IMR-90 (cell line): ENCODE measurements around the gene WFDC12. TPM values are rescaled to one million over a fixed set of nuclear protein-coding genes. Genes with fewer than 3 reads are reported as not detected.

Experiments used
- ATAC-seq: fragments of 200-7000 bp; cut with Tn5 transposase; 2 replicates; pipeline ENCODE4 v1.9.1; 2020; ENCODE audit warnings: low read depth, mild to moderate bottlenecking, moderate library complexity
- BruUV-seq: library from RNA; stranded (reverse); fragments of 400-500 nt; replicated peaks from 2 replicates; lab custom pipeline; 2021; lab: Mats Ljungman, UMichigan
- CTCF ChIA-PET: fragments of 300-600 bp; formaldehyde crosslinking; extraction: SDS; loops from one replicate; lab custom pipeline; 2021; ENCODE audit warnings: antibody characterized with exemption; lab: Yijun Ruan, JAX
- POLR2A ChIA-PET: fragments of 300-600 bp; sonication (Branson Sonifier 250); formaldehyde crosslinking; loops from one replicate; lab custom pipeline; 2022; ENCODE audit warnings: antibody characterized with exemption; ENCODE audit not compliant: unreplicated experiment; lab: Charles Lee
- DNase-seq: peaks from one replicate; pipeline ENCODE4 v3.0.0; 2013
- H2AFZ ChIP-seq: replicated peaks from 2 replicates; pipeline ENCODE3; 2013; ENCODE audit warnings: low read length, mild to moderate bottlenecking; ENCODE audit not compliant: poor library complexity
- H2AK5ac ChIP-seq: 2 replicates; pipeline ENCODE4 v1.6.1; 2013; ENCODE audit warnings: low read depth, low read length, inconsistent platforms
- H2AK9ac ChIP-seq: replicated peaks from 2 replicates; pipeline ENCODE3; 2013; ENCODE audit warnings: mild to moderate bottlenecking, low read depth, low read length, moderate library complexity; ENCODE audit not compliant: poor library complexity
- H2BK120ac ChIP-seq: 2 replicates; pipeline ENCODE4 v1.6.1; 2013; ENCODE audit warnings: low read depth, low read length, inconsistent platforms
- H2BK15ac ChIP-seq: 3 replicates; pipeline ENCODE4 v1.6.1; 2013; ENCODE audit warnings: low read depth, low read length, inconsistent platforms
- H2BK20ac ChIP-seq: 2 replicates; pipeline ENCODE4 v1.6.1; 2013; ENCODE audit warnings: low read depth, mild to moderate bottlenecking, inconsistent platforms, low read length, moderate library complexity
- H2BK5ac ChIP-seq: 2 replicates; pipeline ENCODE4 v1.6.1; 2013; ENCODE audit warnings: mild to moderate bottlenecking, low read depth, low read length, inconsistent platforms; ENCODE audit not compliant: poor library complexity, severe bottlenecking
- H3K14ac ChIP-seq: replicated peaks from 2 replicates; pipeline ENCODE4 v1.6.1; 2013; ENCODE audit warnings: low read depth, low read length, inconsistent platforms
- H3K18ac ChIP-seq: 2 replicates; pipeline ENCODE4 v1.6.1; 2013; ENCODE audit warnings: low read depth, low read length, control low read depth
- H3K23ac ChIP-seq: 2 replicates; pipeline ENCODE4 v1.6.1; 2013; ENCODE audit warnings: low read depth, low read length, inconsistent platforms
- H3K27ac ChIP-seq: 2 replicates; pipeline ENCODE4 v1.5.1; 2013; ENCODE audit warnings: mild to moderate bottlenecking, control low read depth, low read length; ENCODE audit not compliant: insufficient read depth
- H3K27me3 ChIP-seq: 2 replicates; pipeline ENCODE4 v1.6.1; 2013; ENCODE audit warnings: low read length; ENCODE audit not compliant: control insufficient read depth, insufficient read depth
- H3K36me3 ChIP-seq: 2 replicates; pipeline ENCODE4 v1.6.1; 2013; ENCODE audit warnings: low read length, mixed read lengths; ENCODE audit not compliant: control insufficient read depth, insufficient read depth
- H3K4ac ChIP-seq: 2 replicates; pipeline ENCODE4 v1.6.1; 2013; ENCODE audit warnings: low read depth, low read length, inconsistent platforms
- H3K4me1 ChIP-seq: 2 replicates; pipeline ENCODE4 v1.6.1; 2013; ENCODE audit warnings: low read length, mixed read lengths; ENCODE audit not compliant: control insufficient read depth, insufficient read depth
- H3K4me2 ChIP-seq: 2 replicates; pipeline ENCODE4 v1.6.1; 2013; ENCODE audit warnings: low read depth, mild to moderate bottlenecking, control low read depth, low read length, moderate library complexity
- H3K4me3 ChIP-seq: 2 replicates; pipeline ENCODE4 v1.5.1; 2013; ENCODE audit warnings: low read depth, mild to moderate bottlenecking, control low read depth, low read length, moderate library complexity; ENCODE audit not compliant: insufficient read depth
- H3K56ac ChIP-seq: 2 replicates; pipeline ENCODE4 v1.6.1; 2013; ENCODE audit warnings: low read length, inconsistent platforms; ENCODE audit not compliant: insufficient read depth; ENCODE audit errors: extremely low read depth
- H3K79me1 ChIP-seq, 2 experiments: 2 replicates each; pipeline ENCODE4 v1.6.1; 2013; ENCODE audit warnings: low read length in 2 of 2, inconsistent platforms in 1 of 2, low read depth in 1 of 2
- H3K9ac ChIP-seq: 2 replicates; pipeline ENCODE4 v1.6.1; 2013; ENCODE audit warnings: low read depth, low read length, control low read depth
- H3K9me1 ChIP-seq: 2 replicates; pipeline ENCODE4 v1.6.1; 2013; ENCODE audit warnings: low read length, inconsistent platforms; ENCODE audit not compliant: insufficient read depth
- H3K9me3 ChIP-seq: 2 replicates; pipeline ENCODE4 v1.6.1; 2013; ENCODE audit warnings: low read length; ENCODE audit not compliant: control insufficient read depth, insufficient read depth
- H4K20me1 ChIP-seq: 2 replicates; pipeline ENCODE4 v1.6.1; 2013; ENCODE audit warnings: low read length, inconsistent platforms; ENCODE audit not compliant: insufficient read depth
- H4K5ac ChIP-seq: 2 replicates; pipeline ENCODE4 v1.6.1; 2013; ENCODE audit warnings: mild to moderate bottlenecking, low read depth, low read length, control low read depth
- H4K8ac ChIP-seq, 2 experiments: 2 replicates each; pipeline ENCODE4 v1.6.1; 2013; ENCODE audit warnings: low read depth in 2 of 2, low read length in 2 of 2, control low read depth in 1 of 2, inconsistent platforms in 1 of 2
- H4K91ac ChIP-seq: 2 replicates; pipeline ENCODE4 v1.6.1; 2013; ENCODE audit warnings: low read depth, low read length, inconsistent platforms; ENCODE audit not compliant: insufficient read depth
- BHLHE40 ChIP-seq: fragments of 150-350 bp; IDR thresholded peaks from 2 replicates; pipeline ENCODE4 v1.6.1; 2016; ENCODE audit warnings: mild to moderate bottlenecking, low read depth, low read length
- CEBPB ChIP-seq: IDR thresholded peaks from 2 replicates; pipeline ENCODE4 v1.6.1; 2012; ENCODE audit warnings: low read depth, low read length, improper control_type of control experiment
- CHD1 ChIP-seq: IDR thresholded peaks from 2 replicates; pipeline ENCODE4 v1.6.1; 2012; ENCODE audit warnings: low read depth, low read length, improper control_type of control experiment
- CTCF ChIP-seq: conservative IDR thresholded peaks from 2 replicates; pipeline ENCODE4 v1.5.1; 2012; ENCODE audit warnings: mild to moderate bottlenecking, low read depth, low read length, improper control_type of control experiment
- ELK1 ChIP-seq: fragments of 150-350 bp; IDR thresholded peaks from 2 replicates; pipeline ENCODE4 v1.6.1; 2016; ENCODE audit warnings: low read depth, mild to moderate bottlenecking, low read length, moderate library complexity, borderline replicate concordance
- FOS ChIP-seq: fragments of 150-350 bp; IDR thresholded peaks from 2 replicates; pipeline ENCODE4 v1.6.1; 2016; ENCODE audit warnings: low read depth, low read length
- MAFK ChIP-seq: IDR thresholded peaks from 2 replicates; pipeline ENCODE4 v1.6.1; 2012; ENCODE audit warnings: low read depth, low read length, improper control_type of control experiment
- MAZ ChIP-seq: IDR thresholded peaks from 2 replicates; pipeline ENCODE4 v1.6.1; 2012; ENCODE audit warnings: low read depth, mild to moderate bottlenecking, low read length, improper control_type of control experiment, moderate library complexity, borderline replicate concordance
- MXI1 ChIP-seq: IDR thresholded peaks from 2 replicates; pipeline ENCODE4 v1.6.1; 2012; ENCODE audit warnings: low read depth, mild to moderate bottlenecking, low read length, moderate library complexity, borderline replicate concordance
- NFE2L2 ChIP-seq: fragments of 150-350 bp; IDR thresholded peaks from 2 replicates; pipeline ENCODE4 v1.6.1; 2016; ENCODE audit warnings: low read depth, mild to moderate bottlenecking, low read length
- POLR2A ChIP-seq: IDR thresholded peaks from 2 replicates; pipeline ENCODE4 v1.6.1; 2012; ENCODE audit warnings: mild to moderate bottlenecking, low read depth, low read length
- RAD21 ChIP-seq: IDR thresholded peaks from 2 replicates; pipeline ENCODE4 v1.6.1; 2012; ENCODE audit warnings: low read length, improper control_type of control experiment
- RCOR1 ChIP-seq: IDR thresholded peaks from 2 replicates; pipeline ENCODE4 v1.6.1; 2012; ENCODE audit warnings: mild to moderate bottlenecking, low read length, improper control_type of control experiment; ENCODE audit not compliant: insufficient replicate concordance
- RFX5 ChIP-seq: IDR thresholded peaks from 2 replicates; pipeline ENCODE4 v1.8.0; 2012; ENCODE audit warnings: low read depth, mild to moderate bottlenecking, low read length, moderate library complexity
- SMC3 ChIP-seq: fragments of 150-350 bp; IDR thresholded peaks from 2 replicates; pipeline ENCODE4 v1.6.1; 2016; ENCODE audit warnings: low read depth, mild to moderate bottlenecking, antibody characterized with exemption, low read length, moderate library complexity
- USF2 ChIP-seq: fragments of 150-350 bp; IDR thresholded peaks from 2 replicates; pipeline ENCODE4 v1.6.1; 2017; ENCODE audit warnings: mild to moderate bottlenecking, antibody characterized with exemption, low read length, low read depth
- dilution Hi-C: fragments of 300-500 bp; cut with HindIII; formaldehyde crosslinking; loops from one replicate; pipeline ENCODE4 v1.14.3; 2018; ENCODE audit warnings: low sequenced_read_pairs; ENCODE audit not compliant: unreplicated experiment
- in situ Hi-C: fragments of 300-500 bp; cut with MboI; formaldehyde crosslinking; loops from 3 replicates; pipeline ENCODE4 v1.14.3; 2019; ENCODE audit warnings: low sequenced_read_pairs, inconsistent platforms, mixed read lengths
- intact Hi-C: fragments of 100-400 bp; cut with micrococcal nuclease; formaldehyde crosslinking; loops from 2 replicates; pipeline ENCODE4 v1.10.0; 2022
- polyA plus RNA-seq, 3 experiments: library from polyadenylated mRNA; depleted of rRNA; stranded (reverse); fragments of >200 nt; gene quantifications; 2 replicates each; pipeline ENCODE4 v1.2.3, GENCODE V29; 2012; ENCODE audit warnings: low replicate concordance in 1 of 3
- total RNA-seq: library from RNA; depleted of rRNA; stranded (reverse); fragments of >200 nt; gene quantifications from 2 replicates; pipeline ENCODE4 v1.2.3, GENCODE V29; 2012

Gene WFDC12
- total and polyA plus RNA-seq, 2 of the 4 experiments (the other 2 are of a cell fraction) = not detected

GRCh38 chr20:45112754-45113153 lies 11.5 kb downstream of the WFDC12 start:
- no peaks in the 10 kb centered on the region for H3K9me1 ChIP-seq
- H3K79me1 ChIP-seq = no peaks in the 10 kb centered on the region
- H3K4ac ChIP-seq = no peak overlapping the region
- no peaks in the 10 kb centered on the region for H3K9me3 ChIP-seq
- no TSS peak for BruUV-seq
- H2AFZ ChIP-seq = no peak overlapping the region
- no peak overlapping the region for H4K91ac ChIP-seq
- H3K36me3 ChIP-seq = no peaks in the 10 kb centered on the region
- H3K4me1 ChIP-seq = no peaks in the 10 kb centered on the region
- no peak overlapping the region for H3K14ac ChIP-seq
- no peak overlapping the region for H2BK20ac ChIP-seq
- H2AK5ac ChIP-seq = no peak overlapping the region
- no peak overlapping the region for H3K23ac ChIP-seq
- H4K8ac ChIP-seq = no peak overlapping the region
- no peak overlapping the region for H3K4me2 ChIP-seq
- H2BK120ac ChIP-seq = no peak overlapping the region
- dilution Hi-C loops = no loop called here
- no peak overlapping the region for H3K4me3 ChIP-seq
- H2AK9ac ChIP-seq = no peak overlapping the region
- H3K56ac ChIP-seq = no peak overlapping the region
- no peaks in the 10 kb centered on the region for H4K20me1 ChIP-seq
- in situ Hi-C loops = loop anchor here (25.0 kb wide), 1 partner anchor 175 kb away; no protein-coding TSS in a partner anchor
- no peak overlapping the region for H4K5ac ChIP-seq
- POLR2A ChIA-PET = no interaction called here
- H2BK15ac ChIP-seq = no peak overlapping the region
- CTCF ChIA-PET = interaction anchor here (0.6 to 2.0 kb wide), 6 partner anchors 16 to 100 kb away, joined by 3 to 13 read pairs (median 4); no protein-coding TSS in a partner anchor
- ATAC-seq (no peak), DNase-seq (no peak)
- H3K27ac ChIP-seq = no peak overlapping the region
- H2BK5ac ChIP-seq = no peak overlapping the region
- H3K27me3 ChIP-seq = peaks cover 38% of the 10 kb centered on the region
- intact Hi-C loops = loop anchor here (1.0 kb wide), 1 partner anchor 68 kb away; no protein-coding TSS in a partner anchor
- TF ChIP-seq FOS (no peak), CTCF (no peak), MXI1 (no peak), RFX5 (no peak), CHD1 (no peak), NFE2L2 (no peak), POLR2A (no peak), USF2 (no peak), BHLHE40 (no peak), RAD21 (no peak), ELK1 (no peak), MAZ (no peak), MAFK (no peak), RCOR1 (no peak), CEBPB (no peak), SMC3 (no peak)
- H3K18ac ChIP-seq = no peak overlapping the region
- no peak overlapping the region for H3K9ac ChIP-seq
